DMS53 (cell line): ENCODE measurements around the gene ELAVL3.
"Not testable (repeated sequence)": the region's sequence is repeated elsewhere in the genome, so short reads cannot be mapped to it uniquely, and the experiment has no call there.

Experiments
- DNase-seq: peaks from one replicate; lab custom pipeline; 2025; lab: John Stamatoyannopoulos, UW

Gene ELAVL3

DNA sequence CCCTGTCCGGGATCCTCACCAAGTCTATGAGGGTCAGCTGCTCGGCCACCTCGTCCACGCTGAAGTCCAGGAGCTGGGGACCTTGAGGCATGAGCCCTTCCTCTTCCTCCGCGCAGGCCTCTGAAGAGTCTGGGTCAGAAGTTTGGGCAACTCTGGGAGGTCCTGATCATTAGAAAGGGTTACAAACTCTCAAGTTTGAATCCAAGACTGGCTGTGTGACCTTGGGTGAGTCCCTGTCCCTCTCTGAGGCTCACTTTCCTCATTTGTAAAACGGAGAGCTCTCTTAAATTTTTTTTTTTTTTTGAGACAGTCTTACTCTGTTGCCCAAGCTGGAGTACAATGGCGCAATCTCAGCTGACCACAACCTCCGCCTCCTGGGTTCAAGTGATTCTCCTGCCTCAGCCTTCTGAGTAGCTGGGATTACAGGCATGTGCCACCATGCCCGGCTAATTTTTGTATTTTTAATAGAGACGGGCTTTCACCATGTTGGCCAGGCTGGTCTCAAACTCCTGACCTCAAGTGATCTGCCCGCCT is 74.1 kb downstream of the ELAVL3 start:
- DNase-seq, result not testable (repeated sequence)

DNA sequence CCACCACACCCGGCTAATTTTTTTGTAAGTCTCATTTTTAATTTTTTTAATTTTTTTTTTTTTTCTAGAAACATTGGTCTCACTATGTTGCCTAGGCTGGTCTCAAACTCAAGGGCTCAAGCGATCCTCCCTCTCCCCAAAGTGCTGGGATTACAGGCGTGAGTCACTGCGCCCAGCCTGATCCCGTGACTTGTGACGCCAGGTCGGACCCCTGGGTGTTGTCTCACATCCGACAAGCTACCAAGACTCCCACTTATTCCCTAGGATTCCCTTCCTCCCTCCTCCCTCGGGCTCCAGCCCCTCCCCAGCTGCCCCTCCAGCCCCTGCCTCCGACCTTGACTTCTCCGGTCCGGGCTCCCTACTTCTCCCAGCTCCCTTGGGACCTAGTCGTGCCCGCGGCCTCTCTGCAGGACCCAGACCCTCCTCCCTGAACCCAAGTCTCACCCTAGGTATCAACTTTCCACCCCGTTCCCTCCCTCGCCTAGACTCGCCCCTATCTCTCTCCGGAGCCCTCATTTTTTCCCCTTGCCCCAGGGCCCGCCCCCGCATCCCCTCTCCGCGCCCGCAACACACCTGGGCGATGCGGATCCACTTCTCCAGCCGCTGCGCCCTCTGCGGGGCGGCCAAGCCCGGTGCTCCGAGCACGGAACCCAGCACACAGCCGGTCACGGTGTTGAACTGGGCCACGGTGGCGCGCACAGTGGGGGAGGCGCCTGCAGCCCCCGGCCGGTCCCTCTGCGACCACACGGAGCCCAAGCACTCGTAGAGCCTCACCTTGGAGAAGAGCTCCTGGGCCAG is 74.8 kb downstream of the ELAVL3 start:
- no peak for DNase-seq

DNA sequence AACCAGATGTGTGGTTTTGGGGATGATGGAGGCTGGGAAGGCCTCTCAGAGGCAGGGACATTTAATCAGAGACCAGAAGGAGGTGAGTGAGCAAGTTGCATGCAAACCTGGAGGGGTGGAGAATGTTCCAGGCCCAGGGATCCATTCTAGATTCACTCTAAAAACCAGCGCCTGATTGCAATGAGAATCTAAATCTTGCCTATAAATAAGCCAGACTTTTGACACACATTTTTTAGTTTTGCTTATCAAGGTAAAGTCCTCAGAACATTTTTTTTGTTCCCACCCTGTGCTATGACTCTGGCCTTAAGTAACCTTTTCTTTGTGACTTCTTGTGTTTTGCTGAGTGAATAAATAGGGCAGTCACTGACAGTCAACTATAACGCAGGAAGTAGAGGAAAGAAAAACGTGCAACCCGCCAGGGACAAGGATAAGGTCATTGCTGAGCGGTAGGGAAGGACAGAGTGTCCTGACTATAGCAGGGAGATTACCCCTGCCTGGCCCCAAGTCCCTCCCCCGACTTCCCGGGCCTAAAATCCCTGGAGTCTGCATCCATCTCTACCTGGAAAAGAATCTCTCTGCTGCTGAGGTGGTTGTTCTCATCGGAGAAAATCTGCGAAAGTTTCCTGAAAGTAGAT is 76.1 kb downstream of the ELAVL3 start:
- DNase-seq, result no peak

DNA sequence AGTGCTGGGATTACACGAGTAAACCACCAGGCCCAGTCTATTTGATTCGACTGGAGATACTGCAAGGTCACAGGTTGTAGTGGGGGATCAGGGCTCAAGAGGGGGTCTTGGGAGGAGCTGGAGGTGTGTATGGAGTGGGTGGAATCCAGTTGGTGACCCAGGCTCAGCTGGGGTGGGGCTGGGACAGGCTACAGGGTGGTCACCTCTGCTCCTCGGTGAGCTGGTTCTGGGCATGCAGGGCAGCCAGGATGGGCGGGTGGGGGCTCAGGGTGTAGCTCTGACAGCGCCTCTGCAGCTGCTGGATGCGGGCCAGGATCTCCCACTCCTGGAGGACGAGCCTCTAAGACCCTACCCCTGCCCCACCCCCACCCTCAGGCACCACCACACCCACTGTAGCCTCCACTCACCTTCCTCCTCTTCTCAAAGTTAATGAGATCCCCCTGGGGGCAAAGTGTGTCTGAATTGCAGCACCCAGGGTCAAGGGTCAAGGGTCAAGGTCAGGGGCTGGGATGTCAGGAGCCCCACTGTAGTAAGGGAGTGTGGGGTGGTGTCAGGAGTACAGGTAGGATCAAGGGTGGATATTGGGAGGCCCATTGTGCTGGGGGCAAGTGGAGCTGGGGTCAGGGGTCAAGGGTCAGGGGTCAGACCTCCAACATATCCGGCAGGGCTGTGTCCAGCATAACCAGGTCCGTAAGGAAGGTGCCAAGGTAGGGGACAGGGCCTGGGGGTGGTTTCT is 78.9 kb downstream of the ELAVL3 start:
- no peak for DNase-seq
